ENCODE measurements around the gene POMZP3.
A peak's percentile ranks its signal among the peaks of the same experiment; 100 is the strongest.
"Not testable (repeated sequence)": the region's sequence is repeated elsewhere in the genome, so short reads cannot be mapped to it uniquely, and the experiment has no call there.

GRCh38 chr7:76656425-76656824, 29.3 kb upstream of the POMZP3 start:
- not testable (repeated sequence) for TF ChIP-seq JUND (IDR thresholded peaks at IDR 0.05); POLR2AphosphoS5 (IDR thresholded peaks at IDR 0.05; ENCODE audit: low read depth, low read length); EZH2 (IDR thresholded peaks at IDR 0.05); EZH2phosphoT487 (IDR thresholded peaks at IDR 0.05; ENCODE audit: borderline replicate concordance); EGR1 (IDR thresholded peaks at IDR 0.05; ENCODE audit: low read depth); TCF7L2 (IDR thresholded peaks at IDR 0.05; ENCODE audit: borderline replicate concordance, extremely low read depth, insufficient read depth, insufficient read length); CEBPB (IDR thresholded peaks at IDR 0.05; ENCODE audit: low read depth); POLR2A (IDR thresholded peaks at IDR 0.05; ENCODE audit: borderline replicate concordance, extremely low read depth, insufficient read depth, insufficient read length); YY1 (IDR thresholded peaks at IDR 0.05; ENCODE audit: extremely low read depth, insufficient replicate concordance, low read depth, low read length); ELF1 (IDR thresholded peaks at IDR 0.05; ENCODE audit: borderline replicate concordance, low read depth); ZNF274 (IDR thresholded peaks at IDR 0.05; ENCODE audit: low read depth, low read length)
- TF ChIP-seq CTCF (IDR thresholded peaks at IDR 0.05 in 2 of 3, conservative IDR thresholded peaks at IDR 0.05 in 1 of 3; ENCODE audit: borderline replicate concordance in 1 of 3, insufficient read depth in 1 of 3, low read depth in 2 of 3, low read length in 2 of 3) = peak in 2 of 3 experiments; percentile 9 to 18; a peak in 2 of 6 replicates
- TF ChIP-seq, protein P1, sequence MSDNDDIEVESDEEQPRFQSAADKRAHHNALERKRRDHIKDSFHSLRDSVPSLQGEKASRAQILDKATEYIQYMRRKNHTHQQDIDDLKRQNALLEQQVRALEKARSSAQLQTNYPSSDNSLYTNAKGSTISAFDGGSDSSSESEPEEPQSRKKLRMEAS (IDR thresholded peaks at IDR 0.05) = not testable (repeated sequence)
- TF ChIP-seq, protein P2, sequence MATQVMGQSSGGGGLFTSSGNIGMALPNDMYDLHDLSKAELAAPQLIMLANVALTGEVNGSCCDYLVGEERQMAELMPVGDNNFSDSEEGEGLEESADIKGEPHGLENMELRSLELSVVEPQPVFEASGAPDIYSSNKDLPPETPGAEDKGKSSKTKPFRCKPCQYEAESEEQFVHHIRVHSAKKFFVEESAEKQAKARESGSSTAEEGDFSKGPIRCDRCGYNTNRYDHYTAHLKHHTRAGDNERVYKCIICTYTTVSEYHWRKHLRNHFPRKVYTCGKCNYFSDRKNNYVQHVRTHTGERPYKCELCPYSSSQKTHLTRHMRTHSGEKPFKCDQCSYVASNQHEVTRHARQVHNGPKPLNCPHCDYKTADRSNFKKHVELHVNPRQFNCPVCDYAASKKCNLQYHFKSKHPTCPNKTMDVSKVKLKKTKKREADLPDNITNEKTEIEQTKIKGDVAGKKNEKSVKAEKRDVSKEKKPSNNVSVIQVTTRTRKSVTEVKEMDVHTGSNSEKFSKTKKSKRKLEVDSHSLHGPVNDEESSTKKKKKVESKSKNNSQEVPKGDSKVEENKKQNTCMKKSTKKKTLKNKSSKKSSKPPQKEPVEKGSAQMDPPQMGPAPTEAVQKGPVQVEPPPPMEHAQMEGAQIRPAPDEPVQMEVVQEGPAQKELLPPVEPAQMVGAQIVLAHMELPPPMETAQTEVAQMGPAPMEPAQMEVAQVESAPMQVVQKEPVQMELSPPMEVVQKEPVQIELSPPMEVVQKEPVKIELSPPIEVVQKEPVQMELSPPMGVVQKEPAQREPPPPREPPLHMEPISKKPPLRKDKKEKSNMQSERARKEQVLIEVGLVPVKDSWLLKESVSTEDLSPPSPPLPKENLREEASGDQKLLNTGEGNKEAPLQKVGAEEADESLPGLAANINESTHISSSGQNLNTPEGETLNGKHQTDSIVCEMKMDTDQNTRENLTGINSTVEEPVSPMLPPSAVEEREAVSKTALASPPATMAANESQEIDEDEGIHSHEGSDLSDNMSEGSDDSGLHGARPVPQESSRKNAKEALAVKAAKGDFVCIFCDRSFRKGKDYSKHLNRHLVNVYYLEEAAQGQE (IDR thresholded peaks at IDR 0.05; ENCODE audit: low read depth) = not testable (repeated sequence)

All from HCT116 (cell line).